Gastrocnemius medialis (tissue), 4 donors: Measurements from ENCODE around the gene AGO3.

Experiments
- CTCF ChIP-seq, 5 experiments: fragments of 450-650 bp in 3 of 5; fragments of 200-600 bp in 2 of 5; sonication (generic) in 2 of 5; IDR thresholded peaks in 4 of 5; conservative IDR thresholded peaks in 1 of 5; 1 replicate in 4 of 5; 2 replicates in 1 of 5; pipeline ENCODE4 v1.5.1; 2016 to 2019; ENCODE audit warnings: antibody characterized with exemption in 5 of 5, mild to moderate bottlenecking in 3 of 5, moderate library complexity in 3 of 5
- POLR2A ChIP-seq, 2 donors: fragments of 450-650 bp; IDR thresholded peaks; one replicate each; pipeline ENCODE4 v1.6.1; 2017; ENCODE audit warnings: antibody characterized with exemption in 2 of 2, mild to moderate bottlenecking in 2 of 2, moderate library complexity in 2 of 2

DNA sequence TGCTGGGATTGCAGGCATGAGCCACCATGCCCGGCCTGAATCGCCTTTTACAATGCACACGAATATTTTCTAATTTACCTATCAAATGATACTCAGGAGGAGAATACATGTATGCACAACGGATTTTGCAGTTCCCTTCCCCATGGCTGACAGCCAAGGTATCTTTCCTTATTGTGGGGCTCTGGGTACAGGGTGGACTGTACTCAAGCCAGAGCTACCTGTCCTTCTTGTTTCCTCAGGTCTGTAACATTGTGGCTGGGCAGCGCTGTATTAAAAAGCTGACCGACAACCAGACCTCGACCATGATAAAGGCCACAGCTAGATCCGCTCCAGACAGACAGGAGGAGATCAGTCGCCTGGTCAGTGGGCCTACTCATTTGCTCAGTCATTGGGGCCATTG lies 29.7 kb upstream of the AGO3 start:
- no peak for TF ChIP-seq CTCF (IDR thresholded peaks at IDR 0.05 in 4 of 5, conservative IDR thresholded peaks at IDR 0.05 in 1 of 5)
- TF ChIP-seq POLR2A (IDR thresholded peaks at IDR 0.05) = no peak
